ENCODE data around the gene SVIL. TPM values are rescaled to one million over a fixed set of nuclear protein-coding genes. Genes with fewer than 3 reads are reported as not detected.

The SVIL gene
- total and polyA plus RNA-seq, 2 of the 13 experiments (the other 11 are each of a cell fraction or from before 2014, with no cell fraction given): 3.9 to 12.1 TPM

GRCh38 chr10:29412485-29412884 is 222.3 kb downstream of the SVIL start (continued):
- TF ChIP-seq ZNF790 (CRISPR knock-in tag; IDR thresholded peaks at IDR 0.05; ENCODE audit: borderline replicate concordance) (no peak), ZNF780A (CRISPR knock-in tag; IDR thresholded peaks at IDR 0.05) (no peak), TOPORS (CRISPR knock-in tag; IDR thresholded peaks at IDR 0.05) (0 out of 2 replicates have a peak, but pooled peaks have one; percentile 32), TARDBP (CRISPR knock-in tag; IDR thresholded peaks at IDR 0.05) (peak; percentile 28; the same call in 1 of the 2 replicates), RXRB (CRISPR knock-in tag; IDR thresholded peaks at IDR 0.05; ENCODE audit: borderline replicate concordance) (peak; percentile 13; the same call in 1 of the 2 replicates), NCOR1 (IDR thresholded peaks at IDR 0.05; ENCODE audit: borderline replicate concordance, low read length) (peak; percentile 36; the same call in 1 of the 2 replicates), ZNF557 (CRISPR knock-in tag; IDR thresholded peaks at IDR 0.05) (no peak), ZNF12 (CRISPR knock-in tag; IDR thresholded peaks at IDR 0.05) (0 out of 2 replicates have a peak, but pooled peaks have one; percentile 51), BCL6 (CRISPR knock-in tag; IDR thresholded peaks at IDR 0.05) (peak; percentile 70), HNF4A (CRISPR knock-in tag; IDR thresholded peaks at IDR 0.05) (peak; percentile 64), PITX1 (CRISPR knock-in tag; IDR thresholded peaks at IDR 0.05) (peak; percentile 12; the same call in 1 of the 2 replicates), TCF7 (IDR thresholded peaks at IDR 0.05; ENCODE audit: low read depth) (peak; percentile 24; the same call in 1 of the 2 replicates), MTA3 (CRISPR knock-in tag; IDR thresholded peaks at IDR 0.05) (no peak), CEBPG (CRISPR knock-in tag; IDR thresholded peaks at IDR 0.05) (peak; percentile 87), POLR2AphosphoS2 (IDR thresholded peaks at IDR 0.05; ENCODE audit: low read depth, low read length) (no peak), SOX6 (IDR thresholded peaks at IDR 0.05) (no peak), SOX6 (CRISPR knock-in tag; IDR thresholded peaks at IDR 0.05) (peak; percentile 22; the same call in 1 of the 2 replicates), CEBPB (IDR thresholded peaks at IDR 0.05; ENCODE audit: borderline replicate concordance, low read depth, low read length) (peak; percentile 91; the same call in 1 of the 2 replicates), SAP130 (CRISPR knock-in tag; IDR thresholded peaks at IDR 0.05; ENCODE audit: low read depth) (peak; percentile 13; the same call in 1 of the 2 replicates)
